ENCODE measurements around the gene SPG7.
A peak's percentile ranks its signal among the peaks of the same experiment; 100 is the strongest.

DNA sequence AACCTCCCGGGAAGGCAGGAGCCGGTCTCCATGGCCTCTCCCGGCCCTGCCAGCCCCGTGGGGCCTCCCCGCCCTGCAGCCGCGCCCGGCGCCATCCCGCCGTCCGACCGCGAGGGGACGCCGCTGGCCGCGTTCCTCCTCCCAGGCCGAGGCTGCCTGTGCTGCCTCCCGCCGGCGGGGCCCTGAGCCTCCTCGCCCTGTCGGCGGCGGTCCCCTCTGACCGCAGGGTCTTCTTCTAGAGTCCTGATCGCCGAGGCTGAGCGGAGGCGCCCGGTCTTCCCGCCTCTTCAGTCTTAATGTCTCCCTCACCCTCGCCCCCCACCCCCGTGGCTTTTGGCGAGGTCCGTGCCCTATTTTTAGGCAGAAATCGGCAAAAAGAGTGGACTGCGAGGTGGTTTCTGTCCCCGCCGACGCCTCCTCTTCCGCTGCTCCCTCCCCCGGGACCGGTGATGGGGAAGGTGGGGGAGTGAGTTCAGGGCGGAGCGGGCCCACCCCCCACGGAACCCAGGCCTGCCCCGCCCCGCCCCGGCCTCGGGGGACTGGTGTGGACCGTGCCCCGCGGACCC, 66.6 kb downstream of the SPG7 start:
- TF ChIP-seq, protein P1, sequence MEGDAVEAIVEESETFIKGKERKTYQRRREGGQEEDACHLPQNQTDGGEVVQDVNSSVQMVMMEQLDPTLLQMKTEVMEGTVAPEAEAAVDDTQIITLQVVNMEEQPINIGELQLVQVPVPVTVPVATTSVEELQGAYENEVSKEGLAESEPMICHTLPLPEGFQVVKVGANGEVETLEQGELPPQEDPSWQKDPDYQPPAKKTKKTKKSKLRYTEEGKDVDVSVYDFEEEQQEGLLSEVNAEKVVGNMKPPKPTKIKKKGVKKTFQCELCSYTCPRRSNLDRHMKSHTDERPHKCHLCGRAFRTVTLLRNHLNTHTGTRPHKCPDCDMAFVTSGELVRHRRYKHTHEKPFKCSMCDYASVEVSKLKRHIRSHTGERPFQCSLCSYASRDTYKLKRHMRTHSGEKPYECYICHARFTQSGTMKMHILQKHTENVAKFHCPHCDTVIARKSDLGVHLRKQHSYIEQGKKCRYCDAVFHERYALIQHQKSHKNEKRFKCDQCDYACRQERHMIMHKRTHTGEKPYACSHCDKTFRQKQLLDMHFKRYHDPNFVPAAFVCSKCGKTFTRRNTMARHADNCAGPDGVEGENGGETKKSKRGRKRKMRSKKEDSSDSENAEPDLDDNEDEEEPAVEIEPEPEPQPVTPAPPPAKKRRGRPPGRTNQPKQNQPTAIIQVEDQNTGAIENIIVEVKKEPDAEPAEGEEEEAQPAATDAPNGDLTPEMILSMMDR (IDR thresholded peaks at IDR 0.05): peak; percentile 22 to 95 (median 74)
- no peak for TF ChIP-seq POLR2A (IDR thresholded peaks at IDR 0.05)

All from esophagus squamous epithelium (tissue), 4 donors.